ENCODE measurements around the gene NCR3LG1.
A peak's percentile ranks its signal among the peaks of the same experiment; 100 is the strongest.

The NCR3LG1 gene

DNA sequence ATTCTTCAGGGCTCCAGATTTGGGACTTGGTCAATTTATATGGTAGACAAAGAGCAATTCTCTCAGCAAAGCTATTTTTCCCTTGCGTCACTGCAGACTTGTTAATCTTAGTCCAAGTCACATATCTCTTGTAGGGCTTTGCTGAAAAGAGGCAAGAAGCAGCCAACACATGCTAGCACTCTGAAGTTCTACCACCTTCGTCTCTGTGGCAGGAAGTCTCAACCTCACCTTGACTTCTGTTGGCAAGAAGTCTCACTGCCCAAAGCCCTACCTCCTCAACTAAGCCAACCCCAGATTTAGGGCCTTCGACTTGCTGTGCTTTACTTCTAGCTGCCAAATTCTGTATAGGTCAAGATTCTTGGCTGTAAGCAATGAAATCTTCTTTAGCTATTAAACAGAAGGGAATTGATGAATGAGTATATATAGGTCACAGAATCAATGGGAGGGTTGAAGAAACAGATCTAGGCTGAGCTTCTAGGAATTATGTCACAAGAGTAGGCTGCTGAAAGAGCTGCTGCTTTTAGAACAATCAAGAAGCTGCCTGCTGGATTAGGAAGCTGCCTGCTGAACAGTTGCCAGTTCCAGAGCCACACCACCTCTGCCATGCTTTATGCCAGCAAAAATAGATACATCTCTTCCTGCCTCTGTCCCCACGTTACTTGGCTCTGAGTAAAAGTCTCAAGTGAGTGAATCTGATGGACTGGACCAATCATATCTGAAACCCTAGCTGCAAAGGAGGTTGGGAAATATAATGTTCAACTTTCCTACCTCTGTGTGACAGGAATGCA is 17.6 kb upstream of the NCR3LG1 start:
- H3K9me3 ChIP-seq (ENCODE audit: insufficient read depth, low read length, severe bottlenecking), result no peaks in the 10 kb centered on the region
- H3K27ac ChIP-seq (ENCODE audit: low read length), result no peak overlapping the region
- no peak overlapping the region for H3K9ac ChIP-seq (ENCODE audit: low read depth, low read length)
- H2AFZ ChIP-seq (ENCODE audit: low read depth, low read length), result no peak overlapping the region
- H3K4me1 ChIP-seq (ENCODE audit: insufficient read depth, low read length), result no peaks in the 10 kb centered on the region
- no peak overlapping the region for H3K4me3 ChIP-seq (ENCODE audit: low read depth in 1 of 2, low read length in 2 of 2)
- peaks cover 10% of the 10 kb centered on the region for H4K20me1 ChIP-seq (ENCODE audit: insufficient read depth, low read length)
- ATAC-seq (ENCODE audit: insufficient read depth, low read depth), result peak; percentile 43; the same call in 2 of the 3 replicates
- no peaks in the 10 kb centered on the region for H3K27me3 ChIP-seq (ENCODE audit: insufficient read depth, low read length, poor library complexity)
- no peak for TF ChIP-seq EZH2 (IDR thresholded peaks at IDR 0.05; ENCODE audit: borderline replicate concordance, low read depth, low read length, severe bottlenecking)
- TF ChIP-seq, protein P1, sequence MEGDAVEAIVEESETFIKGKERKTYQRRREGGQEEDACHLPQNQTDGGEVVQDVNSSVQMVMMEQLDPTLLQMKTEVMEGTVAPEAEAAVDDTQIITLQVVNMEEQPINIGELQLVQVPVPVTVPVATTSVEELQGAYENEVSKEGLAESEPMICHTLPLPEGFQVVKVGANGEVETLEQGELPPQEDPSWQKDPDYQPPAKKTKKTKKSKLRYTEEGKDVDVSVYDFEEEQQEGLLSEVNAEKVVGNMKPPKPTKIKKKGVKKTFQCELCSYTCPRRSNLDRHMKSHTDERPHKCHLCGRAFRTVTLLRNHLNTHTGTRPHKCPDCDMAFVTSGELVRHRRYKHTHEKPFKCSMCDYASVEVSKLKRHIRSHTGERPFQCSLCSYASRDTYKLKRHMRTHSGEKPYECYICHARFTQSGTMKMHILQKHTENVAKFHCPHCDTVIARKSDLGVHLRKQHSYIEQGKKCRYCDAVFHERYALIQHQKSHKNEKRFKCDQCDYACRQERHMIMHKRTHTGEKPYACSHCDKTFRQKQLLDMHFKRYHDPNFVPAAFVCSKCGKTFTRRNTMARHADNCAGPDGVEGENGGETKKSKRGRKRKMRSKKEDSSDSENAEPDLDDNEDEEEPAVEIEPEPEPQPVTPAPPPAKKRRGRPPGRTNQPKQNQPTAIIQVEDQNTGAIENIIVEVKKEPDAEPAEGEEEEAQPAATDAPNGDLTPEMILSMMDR (IDR thresholded peaks at IDR 0.05; ENCODE audit: borderline replicate concordance, extremely low read depth, low read length, poor library complexity, severe bottlenecking), result no peak
- H3K36me3 ChIP-seq (ENCODE audit: insufficient read depth, low read length), result peaks cover 83% of the 10 kb centered on the region
- peaks cover 6% of the 10 kb centered on the region; the same call in 1 of the 2 replicates for H3K79me2 ChIP-seq (ENCODE audit: insufficient read depth, low read length)
- DNase-seq, result no peak
- H3K4me2 ChIP-seq (ENCODE audit: insufficient read depth, low read length), result no peak overlapping the region

DNA sequence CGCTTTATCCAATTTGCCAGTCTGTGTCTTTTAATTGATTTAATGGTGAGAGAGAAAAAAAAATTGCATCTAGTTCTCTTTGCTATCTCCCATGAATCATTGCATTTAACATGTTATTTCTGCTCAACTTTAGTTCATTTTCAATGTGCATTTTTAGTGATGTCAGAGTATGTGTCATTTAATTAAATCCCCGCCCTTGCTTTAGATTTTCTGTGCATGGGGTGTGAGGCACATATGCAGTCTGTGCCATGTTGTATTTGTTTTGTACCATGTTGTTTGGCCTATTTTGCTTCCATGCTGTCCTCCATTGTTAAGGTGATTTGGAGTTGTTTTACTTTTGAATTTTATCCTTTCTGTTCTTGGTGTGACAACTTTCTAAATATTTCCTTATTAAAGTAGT is 8.3 kb upstream of the NCR3LG1 start:
- Histone ChIP-seq H3K27ac (ENCODE audit: low read length) (no peak overlapping the region), H3K27me3 (ENCODE audit: insufficient read depth, low read length, poor library complexity) (no peaks in the 10 kb centered on the region), H2AFZ (ENCODE audit: low read depth, low read length) (no peak overlapping the region), H3K36me3 (ENCODE audit: insufficient read depth, low read length) (peaks cover 47% of the 10 kb centered on the region), H3K9me3 (ENCODE audit: insufficient read depth, low read length, severe bottlenecking) (no peaks in the 10 kb centered on the region), H3K9ac (ENCODE audit: low read depth, low read length) (no peak overlapping the region), H4K20me1 (ENCODE audit: insufficient read depth, low read length) (no peaks in the 10 kb centered on the region), H3K4me2 (ENCODE audit: insufficient read depth, low read length) (no peak overlapping the region), H3K4me1 (ENCODE audit: insufficient read depth, low read length) (no peaks in the 10 kb centered on the region), H3K79me2 (ENCODE audit: insufficient read depth, low read length) (0 out of 2 replicates have a peak, but pooled peaks cover 5% of the 10 kb centered on the region), H3K4me3 (ENCODE audit: low read depth in 1 of 2, low read length in 2 of 2) (no peak overlapping the region)
- ATAC-seq (ENCODE audit: insufficient read depth, low read depth) (no peak), DNase-seq (no peak)
- TF ChIP-seq, protein P1 (IDR thresholded peaks at IDR 0.05; ENCODE audit: borderline replicate concordance, extremely low read depth, low read length, poor library complexity, severe bottlenecking), result no peak
- no peak for TF ChIP-seq EZH2 (IDR thresholded peaks at IDR 0.05; ENCODE audit: borderline replicate concordance, low read depth, low read length, severe bottlenecking)

- no peak for ATAC-seq (ENCODE audit: insufficient read depth, low read depth)
- Histone ChIP-seq H2AFZ (ENCODE audit: low read depth, low read length) (no peak overlapping the region), H3K9me3 (ENCODE audit: insufficient read depth, low read length, severe bottlenecking) (no peaks in the 10 kb centered on the region), H3K9ac (ENCODE audit: low read depth, low read length) (no peak overlapping the region), H3K27ac (ENCODE audit: low read length) (no peak overlapping the region), H3K27me3 (ENCODE audit: insufficient read depth, low read length, poor library complexity) (no peaks in the 10 kb centered on the region), H3K36me3 (ENCODE audit: insufficient read depth, low read length) (peaks cover 50% of the 10 kb centered on the region), H3K4me2 (ENCODE audit: insufficient read depth, low read length) (no peak overlapping the region), H3K79me2 (ENCODE audit: insufficient read depth, low read length) (0 out of 2 replicates have a peak, but pooled peaks cover 5% of the 10 kb centered on the region), H4K20me1 (ENCODE audit: insufficient read depth, low read length) (no peaks in the 10 kb centered on the region), H3K4me1 (ENCODE audit: insufficient read depth, low read length) (no peaks in the 10 kb centered on the region), H3K4me3 (ENCODE audit: low read depth in 1 of 2, low read length in 2 of 2) (no peak overlapping the region)
- no peak for DNase-seq
- TF ChIP-seq EZH2 (IDR thresholded peaks at IDR 0.05; ENCODE audit: borderline replicate concordance, low read depth, low read length, severe bottlenecking), result no peak
- TF ChIP-seq, protein P1 (IDR thresholded peaks at IDR 0.05; ENCODE audit: borderline replicate concordance, extremely low read depth, low read length, poor library complexity, severe bottlenecking), result no peak
Observed at GRCh38 chr11:17343907-17344306, 7.7 kb upstream of the NCR3LG1 start.

Data from DND-41 (cell line).